Hepatocyte (in vitro differentiated cells): Measurements from ENCODE around the gene XXYLT1. TPM values are rescaled to one million over a fixed set of nuclear protein-coding genes. Genes with fewer than 3 reads are reported as not detected.

Experiments used
- DNase-seq: peaks from one replicate; pipeline ENCODE4 v3.0.0-alpha.2; 2016; ENCODE audit warnings: low spot score
- H2AFZ ChIP-seq: fragments of 200-600 bp; sonication (generic); 2 replicates; pipeline ENCODE4 v1.6.0; 2016; ENCODE audit warnings: antibody characterized with exemption, mild to moderate bottlenecking
- H3K27ac ChIP-seq: fragments of 200-600 bp; sonication (generic); 2 replicates; pipeline ENCODE4 v1.5.1; 2016; ENCODE audit warnings: mild to moderate bottlenecking
- H3K27me3 ChIP-seq: fragments of 200-600 bp; sonication (generic); 2 replicates; pipeline ENCODE4 v1.6.1; 2016
- H3K36me3 ChIP-seq: fragments of 200-600 bp; sonication (generic); replicated peaks from 2 replicates; pipeline ENCODE4 v1.5.1; 2016; ENCODE audit warnings: low read depth; ENCODE audit not compliant: insufficient read depth
- H3K4me1 ChIP-seq: fragments of 200-600 bp; sonication (generic); 2 replicates; pipeline ENCODE4 v1.5.1; 2016; ENCODE audit warnings: mild to moderate bottlenecking, moderate library complexity; ENCODE audit not compliant: insufficient read depth
- H3K4me2 ChIP-seq: fragments of 200-600 bp; sonication (generic); 2 replicates; pipeline ENCODE4 v1.6.0; 2016
- H3K4me3 ChIP-seq: fragments of 200-600 bp; sonication (generic); 2 replicates; pipeline ENCODE4 v1.5.1; 2016; ENCODE audit warnings: mild to moderate bottlenecking
- H3K79me2 ChIP-seq: fragments of 200-600 bp; sonication (generic); 2 replicates; pipeline ENCODE4 v1.6.0; 2017; ENCODE audit warnings: mild to moderate bottlenecking
- H3K9me2 ChIP-seq: fragments of 200-600 bp; sonication (generic); replicated peaks from 2 replicates; pipeline ENCODE4 v1.6.0; 2017; ENCODE audit warnings: mild to moderate bottlenecking; ENCODE audit not compliant: insufficient read depth
- H3K9me3 ChIP-seq: fragments of 200-600 bp; sonication (generic); 2 replicates; pipeline ENCODE4 v1.5.1; 2016; ENCODE audit warnings: low read depth, mild to moderate bottlenecking
- H4K20me1 ChIP-seq: fragments of 200-600 bp; sonication (generic); 2 replicates; pipeline ENCODE4 v1.6.0; 2016; ENCODE audit warnings: mild to moderate bottlenecking; ENCODE audit not compliant: insufficient read depth, poor library complexity, severe bottlenecking
- EZH2 ChIP-seq: fragments of 200-600 bp; sonication (generic); IDR thresholded peaks from 2 replicates; pipeline ENCODE4 v1.6.1; 2016; ENCODE audit warnings: antibody characterized with exemption, mild to moderate bottlenecking, borderline replicate concordance
- EZH2phosphoT487 ChIP-seq: fragments of 200-600 bp; sonication (generic); IDR thresholded peaks from one replicate; pipeline ENCODE4 v1.6.1; 2018; ENCODE audit warnings: antibody characterized with exemption, mild to moderate bottlenecking, low read depth, moderate library complexity; ENCODE audit not compliant: unreplicated experiment, severe bottlenecking
- WGBS: methylation state at CpG from one replicate; pipeline ENCODE4 v1.1.6; 2016; ENCODE audit warnings: low lambda C conversion rate; ENCODE audit errors: missing lambda C conversion rate; 5-methylcytosine and 5-hydroxymethylcytosine counted together
- polyA plus RNA-seq: library from polyadenylated mRNA; unstranded; fragments of >200 nt; fragmentation: Nextera tagmentation; extraction: Ambion mirVana; gene quantifications from 2 replicates; pipeline ENCODE4 v1.2.1, GENCODE V29; 2016
- total RNA-seq: library from RNA; depleted of rRNA; stranded (reverse); fragments of >200 nt; gene quantifications from 2 replicates; pipeline ENCODE4 v1.2.3, GENCODE V29; 2014
- TF ChIP-seq, protein P1 (sequence below): fragments of 200-600 bp; sonication (generic); IDR thresholded peaks from 2 replicates; pipeline ENCODE4 v1.5.1; 2016; ENCODE audit warnings: antibody characterized with exemption, mild to moderate bottlenecking; ENCODE audit not compliant: poor library complexity

The XXYLT1 gene
- total and polyA plus RNA-seq, 2 experiments from 2014 or later = 20.9 to 25.6 TPM

DNA sequence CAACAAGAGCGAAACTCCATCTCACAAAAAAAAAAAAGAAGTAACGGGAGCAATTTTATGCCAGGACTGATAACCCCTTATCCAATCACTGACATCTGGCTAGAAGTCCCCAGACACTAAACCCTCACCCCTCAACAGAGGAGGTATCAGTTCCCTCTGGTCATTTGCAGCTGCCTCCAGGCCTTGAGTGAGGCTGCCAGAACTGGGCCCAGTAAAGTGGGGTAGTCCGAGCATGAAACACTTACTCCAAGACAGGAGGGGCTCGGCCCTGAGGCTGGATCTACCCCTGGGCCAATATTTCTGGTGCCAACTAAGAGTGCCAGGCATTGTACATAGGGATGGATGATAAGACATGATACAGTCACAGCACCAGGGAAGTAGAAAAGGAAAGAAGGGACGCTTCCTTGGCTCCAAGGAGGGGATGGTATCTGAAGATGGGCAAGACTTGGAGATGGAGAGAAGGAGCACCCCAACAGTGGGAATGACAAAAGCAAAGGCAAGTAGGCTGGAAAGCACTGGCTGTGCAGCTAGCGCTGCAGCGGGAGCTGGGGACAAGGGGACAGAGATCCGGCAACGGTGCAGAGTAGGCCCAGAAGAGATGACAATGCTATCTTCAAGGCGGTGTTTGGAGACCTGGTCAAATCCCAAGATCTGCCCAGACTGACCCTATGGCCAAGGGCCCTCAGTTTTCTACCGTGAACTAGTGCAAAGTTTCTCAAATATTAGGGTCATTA, 2.2 kb downstream of the XXYLT1 start:
- H3K9me2 ChIP-seq = no peaks in the 10 kb centered on the region
- TF ChIP-seq EZH2 = no peak
- TF ChIP-seq EZH2phosphoT487 = no peak
- no peaks in the 10 kb centered on the region for H3K9me3 ChIP-seq
- peak overlapping the region; percentile 100 for H3K4me2 ChIP-seq
- H3K36me3 ChIP-seq = no peaks in the 10 kb centered on the region
- H3K79me2 ChIP-seq = peaks cover 37% of the 10 kb centered on the region
- 92% methylated on average over 11 of the region's 11 CpGs for whole genome bisulfite sequencing
- peaks cover 13% of the 10 kb centered on the region for H3K4me1 ChIP-seq
- no peak overlapping the region for H2AFZ ChIP-seq
- no peak for DNase-seq
- no peaks in the 10 kb centered on the region for H4K20me1 ChIP-seq
- H3K27me3 ChIP-seq = no peaks in the 10 kb centered on the region
- no peak overlapping the region for H3K4me3 ChIP-seq
- H3K27ac ChIP-seq = no peak overlapping the region

DNA sequence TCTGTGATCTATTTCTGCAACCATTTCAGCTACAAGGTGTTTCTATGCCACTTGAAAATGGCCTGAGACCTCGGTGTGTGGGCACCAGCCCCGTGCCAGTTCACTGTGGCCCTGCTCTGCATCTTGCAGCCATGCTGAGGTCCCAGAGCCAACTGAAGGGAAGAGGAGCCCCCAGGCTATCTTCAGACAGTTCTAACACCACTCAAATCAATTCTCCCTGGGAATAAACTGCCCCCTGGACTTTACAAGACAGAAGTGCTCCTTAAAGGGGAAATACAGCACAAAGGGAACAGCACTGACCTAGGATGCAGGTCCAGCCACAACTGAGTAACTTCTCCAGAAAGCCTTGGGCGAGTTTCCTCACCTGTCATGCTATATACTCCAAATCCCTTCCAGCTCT, 3.9 kb downstream of the XXYLT1 start:
- no peak for TF ChIP-seq EZH2
- TF ChIP-seq, protein P1, sequence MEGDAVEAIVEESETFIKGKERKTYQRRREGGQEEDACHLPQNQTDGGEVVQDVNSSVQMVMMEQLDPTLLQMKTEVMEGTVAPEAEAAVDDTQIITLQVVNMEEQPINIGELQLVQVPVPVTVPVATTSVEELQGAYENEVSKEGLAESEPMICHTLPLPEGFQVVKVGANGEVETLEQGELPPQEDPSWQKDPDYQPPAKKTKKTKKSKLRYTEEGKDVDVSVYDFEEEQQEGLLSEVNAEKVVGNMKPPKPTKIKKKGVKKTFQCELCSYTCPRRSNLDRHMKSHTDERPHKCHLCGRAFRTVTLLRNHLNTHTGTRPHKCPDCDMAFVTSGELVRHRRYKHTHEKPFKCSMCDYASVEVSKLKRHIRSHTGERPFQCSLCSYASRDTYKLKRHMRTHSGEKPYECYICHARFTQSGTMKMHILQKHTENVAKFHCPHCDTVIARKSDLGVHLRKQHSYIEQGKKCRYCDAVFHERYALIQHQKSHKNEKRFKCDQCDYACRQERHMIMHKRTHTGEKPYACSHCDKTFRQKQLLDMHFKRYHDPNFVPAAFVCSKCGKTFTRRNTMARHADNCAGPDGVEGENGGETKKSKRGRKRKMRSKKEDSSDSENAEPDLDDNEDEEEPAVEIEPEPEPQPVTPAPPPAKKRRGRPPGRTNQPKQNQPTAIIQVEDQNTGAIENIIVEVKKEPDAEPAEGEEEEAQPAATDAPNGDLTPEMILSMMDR = no peak
- TF ChIP-seq EZH2phosphoT487 = no peak
- H3K4me3 ChIP-seq = no peak overlapping the region
- no peak overlapping the region for H2AFZ ChIP-seq
- 87% methylated on average over 3 of the region's 3 CpGs for WGBS
- H3K9me2 ChIP-seq = no peaks in the 10 kb centered on the region
- H4K20me1 ChIP-seq = no peaks in the 10 kb centered on the region
- DNase-seq = no peak
- no peaks in the 10 kb centered on the region for H3K27me3 ChIP-seq
- H3K79me2 ChIP-seq = peaks cover 37% of the 10 kb centered on the region
- peaks cover 12% of the 10 kb centered on the region for H3K4me1 ChIP-seq
- H3K9me3 ChIP-seq = no peaks in the 10 kb centered on the region
- H3K36me3 ChIP-seq = no peaks in the 10 kb centered on the region
- no peak overlapping the region for H3K27ac ChIP-seq
- H3K4me2 ChIP-seq = no peak overlapping the region

DNA sequence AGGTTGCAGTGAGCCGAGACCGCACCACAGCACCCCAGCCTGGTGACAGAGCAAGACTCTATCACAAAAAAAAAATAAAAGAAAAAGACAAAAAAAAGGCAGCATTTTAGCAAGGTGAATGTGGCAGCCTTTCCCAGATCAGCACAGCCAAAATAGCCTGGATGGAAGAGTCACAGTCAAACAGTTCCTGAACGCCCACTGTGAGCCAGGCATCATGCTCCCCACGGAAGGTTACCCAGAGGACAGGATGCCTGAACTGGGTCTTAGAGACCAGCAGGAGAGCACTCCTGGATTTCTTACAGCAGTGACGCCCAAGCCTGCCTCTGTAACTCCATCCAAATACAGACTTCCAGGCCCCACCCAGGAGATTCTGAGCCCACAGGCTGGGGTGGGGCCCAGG, 4.5 kb downstream of the XXYLT1 start:
- Histone ChIP-seq H3K4me1 (peaks cover 10% of the 10 kb centered on the region), H3K36me3 (no peaks in the 10 kb centered on the region), H3K9me2 (no peaks in the 10 kb centered on the region), H3K79me2 (peaks cover 42% of the 10 kb centered on the region), H3K4me3 (no peak overlapping the region), H2AFZ (no peak overlapping the region), H3K27ac (no peak overlapping the region), H3K27me3 (no peaks in the 10 kb centered on the region), H4K20me1 (no peaks in the 10 kb centered on the region), H3K4me2 (no peak overlapping the region), H3K9me3 (no peaks in the 10 kb centered on the region)
- TF ChIP-seq, protein P1 = no peak
- TF ChIP-seq EZH2 (no peak), EZH2phosphoT487 (no peak)
- DNase-seq = no peak
- 94% methylated on average over 5 of the region's 5 CpGs for WGBS

DNA sequence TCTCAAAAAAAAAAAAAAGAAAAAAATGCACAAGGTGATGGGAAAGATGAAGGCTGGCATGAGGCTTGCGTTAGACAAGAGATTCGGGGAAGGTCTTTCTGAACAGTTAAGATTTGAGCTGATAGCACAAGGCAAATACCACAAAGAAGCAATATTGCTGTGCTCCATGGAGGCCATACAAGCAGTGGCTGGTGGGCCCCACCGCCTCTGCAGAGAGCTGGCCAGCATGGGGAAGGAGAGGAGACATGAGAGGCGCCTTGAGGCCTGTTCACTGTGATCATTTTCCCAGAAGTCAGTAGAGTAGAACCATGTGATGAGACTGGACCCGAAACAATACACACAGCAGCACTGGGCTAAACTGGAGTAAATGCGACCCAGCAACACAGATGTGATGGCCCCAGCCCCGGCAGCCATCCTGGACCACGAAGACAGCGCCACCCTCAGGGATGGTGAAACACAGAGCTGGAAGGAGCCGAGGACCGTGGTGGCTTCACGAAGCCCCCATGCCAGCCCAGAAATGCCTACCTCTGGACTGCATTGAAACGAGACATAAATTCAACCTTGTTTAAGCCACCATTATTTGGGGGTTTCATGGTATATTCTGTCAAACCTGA, 5.5 kb downstream of the XXYLT1 start:
- peaks cover 13% of the 10 kb centered on the region for H3K4me1 ChIP-seq
- H3K27me3 ChIP-seq = no peaks in the 10 kb centered on the region
- no peak overlapping the region for H3K4me2 ChIP-seq
- no peak overlapping the region for H3K27ac ChIP-seq
- H3K36me3 ChIP-seq = no peaks in the 10 kb centered on the region
- 95% methylated on average over 13 of the region's 13 CpGs for WGBS
- H2AFZ ChIP-seq = no peak overlapping the region
- no peak overlapping the region for H3K4me3 ChIP-seq
- H4K20me1 ChIP-seq = no peaks in the 10 kb centered on the region
- H3K9me3 ChIP-seq = no peaks in the 10 kb centered on the region
- TF ChIP-seq, protein P1 = no peak
- TF ChIP-seq EZH2 = no peak
- TF ChIP-seq EZH2phosphoT487 = no peak
- H3K79me2 ChIP-seq = peaks cover 46% of the 10 kb centered on the region
- H3K9me2 ChIP-seq = no peaks in the 10 kb centered on the region
- no peak for DNase-seq
